HG03103 (cell line): Measurements from ENCODE around the gene ITPRID2.
A peak's percentile ranks its signal among the peaks of the same experiment; 100 is the strongest.

Experiments
- ATAC-seq: cut with Tn5 transposase; IDR thresholded peaks from one replicate; pipeline ENCODE4 v1.9.1; 2021; ENCODE audit warnings: low read depth; ENCODE audit not compliant: unreplicated experiment

The ITPRID2 gene

DNA sequence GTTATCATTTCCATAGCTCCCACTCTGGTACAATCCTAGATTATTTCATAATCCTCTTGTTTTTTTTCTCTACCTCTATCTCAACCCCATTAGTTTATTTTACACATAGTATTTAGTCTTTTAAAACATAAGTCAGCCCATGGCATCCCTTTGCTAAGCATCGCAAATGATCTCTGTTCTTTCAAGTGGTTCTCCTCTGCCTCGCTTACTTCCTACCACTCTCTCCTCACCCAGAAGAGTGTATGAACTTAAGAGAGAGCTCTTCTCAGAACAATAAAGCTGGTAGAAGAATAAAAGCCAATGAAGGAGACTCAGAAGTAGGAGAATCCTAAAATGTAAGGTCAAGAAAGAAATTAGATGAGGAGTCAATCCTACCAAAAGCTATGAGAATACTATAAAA lies 12.2 kb upstream of the ITPRID2 start:
- ATAC-seq: no peak

DNA sequence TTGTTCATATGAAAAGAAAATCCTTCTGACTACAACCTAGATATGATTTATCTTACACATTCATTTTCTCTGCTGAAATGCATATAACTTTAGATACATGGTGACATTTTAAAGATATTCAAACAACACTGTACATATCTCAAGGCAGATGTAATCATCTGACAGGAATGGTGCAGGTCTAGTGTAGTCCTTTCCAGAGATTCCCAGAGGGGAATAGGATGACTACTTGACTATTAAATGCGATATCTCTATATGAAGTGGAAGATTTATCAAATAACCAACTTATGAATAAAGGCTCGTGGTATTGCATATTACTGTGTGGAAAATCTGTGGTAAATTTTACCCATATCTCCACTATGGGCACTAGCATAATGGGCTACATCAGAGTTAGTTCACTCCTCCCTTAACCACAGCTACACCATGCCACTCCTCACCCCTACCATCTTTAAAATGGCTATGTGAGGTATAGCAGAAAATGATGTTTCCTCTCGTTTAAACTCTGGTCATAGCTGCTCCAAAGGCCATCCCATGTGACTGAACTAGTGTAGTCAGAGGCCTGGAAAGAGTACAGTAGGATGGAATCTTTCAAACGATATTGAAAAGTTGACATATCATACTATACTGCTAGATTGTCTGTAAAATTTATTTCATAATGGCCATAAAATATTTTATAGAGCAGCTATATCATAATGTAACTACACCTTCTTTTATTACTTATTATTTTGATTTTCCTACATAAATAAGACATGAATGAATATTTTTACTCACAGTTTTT lies 9.1 kb upstream of the ITPRID2 start:
- ATAC-seq: no peak

DNA sequence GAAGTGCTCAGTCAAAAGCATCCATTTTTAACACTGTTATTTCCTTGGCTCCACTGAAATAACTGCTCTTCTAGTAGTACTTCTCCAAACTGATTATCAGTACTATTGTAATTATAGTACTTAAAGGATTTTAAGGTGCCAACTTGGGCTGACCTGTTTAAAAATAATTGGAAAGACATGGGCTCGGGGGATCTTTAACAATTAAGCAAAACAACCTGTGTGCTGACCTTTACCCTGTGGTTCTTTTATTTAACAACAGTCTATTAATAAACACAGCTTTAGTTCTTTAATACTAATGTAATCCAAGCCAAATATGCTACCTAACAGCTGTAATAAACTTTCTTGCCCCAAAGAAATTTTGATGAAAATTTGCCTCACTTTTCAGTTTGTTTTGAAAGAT lies 6.9 kb upstream of the ITPRID2 start:
- no peak for ATAC-seq

DNA sequence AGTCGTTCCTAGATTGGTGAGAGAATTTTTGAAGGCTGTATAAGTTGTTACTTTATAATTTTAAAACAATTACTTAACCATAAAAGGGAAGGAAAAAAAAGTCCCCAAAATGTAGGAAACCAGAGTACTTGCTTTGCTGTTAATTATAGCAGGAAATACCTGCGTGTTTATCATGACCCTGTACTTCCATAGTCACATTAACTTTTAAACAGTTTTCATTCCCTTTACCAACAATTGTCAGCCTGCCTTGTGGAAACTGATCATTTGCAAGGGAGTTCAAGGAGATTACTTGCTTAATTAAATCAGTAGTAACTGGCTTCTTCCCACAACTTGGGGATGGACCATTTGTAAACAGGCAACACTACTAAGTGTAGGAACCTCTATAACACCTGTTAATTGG lies 6.4 kb upstream of the ITPRID2 start:
- no peak for ATAC-seq

DNA sequence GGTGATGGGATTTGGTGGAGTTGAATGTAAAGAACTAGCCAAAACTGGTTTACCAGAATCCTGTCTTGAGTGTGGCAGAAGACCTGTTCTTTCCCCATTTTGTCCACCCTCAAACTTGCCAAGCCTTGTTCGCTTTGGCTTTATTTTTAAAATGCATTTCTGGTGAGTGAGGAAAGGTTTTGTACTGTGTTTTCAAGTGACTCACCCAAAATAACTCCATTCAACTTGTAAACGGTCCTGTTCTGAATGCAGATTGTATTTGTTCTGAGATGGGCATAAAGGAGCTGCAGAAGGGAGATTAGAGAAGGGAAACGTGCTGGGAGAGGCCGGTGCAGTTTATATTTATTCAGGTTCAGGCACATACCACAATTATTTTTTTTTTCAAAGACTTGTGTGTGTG lies 5.3 kb upstream of the ITPRID2 start:
- no peak for ATAC-seq

DNA sequence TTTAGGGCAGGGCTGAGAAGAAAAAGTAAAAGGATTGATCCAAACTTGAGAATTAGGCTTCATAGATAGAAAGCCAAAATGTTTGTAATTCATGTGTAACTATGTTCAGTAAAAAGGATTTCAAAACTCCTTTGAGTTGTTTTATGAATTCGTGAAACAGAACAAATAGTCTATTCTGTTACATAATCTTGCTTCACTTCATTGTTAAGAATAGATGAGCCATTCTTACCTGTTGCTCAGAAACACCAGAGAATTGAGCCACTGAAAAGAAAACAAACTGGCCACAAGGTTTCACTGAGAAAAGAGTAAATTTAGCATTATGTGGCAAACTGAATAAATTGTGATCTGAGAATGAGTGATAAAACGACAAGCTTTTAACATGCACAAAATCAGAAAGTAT lies 4.5 kb upstream of the ITPRID2 start:
- ATAC-seq: no peak

DNA sequence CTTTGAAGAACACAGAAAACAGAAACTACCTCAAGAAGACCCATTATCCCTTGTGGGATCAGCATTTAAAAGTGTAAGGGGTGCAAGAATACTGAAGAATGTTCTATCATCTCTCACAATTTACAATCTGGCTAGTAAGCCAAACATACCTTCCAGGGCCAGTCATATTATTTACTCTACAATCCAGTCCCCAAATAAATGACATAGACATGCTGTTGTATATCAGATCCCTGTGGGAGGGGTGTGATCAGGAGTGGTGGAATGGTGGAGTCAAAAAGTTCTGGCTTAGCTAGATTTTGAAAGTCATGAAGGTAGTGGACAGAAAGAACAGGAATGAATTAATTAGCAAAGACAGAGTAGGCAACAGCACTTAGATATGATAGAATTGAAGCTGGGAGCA lies 1.8 kb upstream of the ITPRID2 start:
- ATAC-seq: no peak

DNA sequence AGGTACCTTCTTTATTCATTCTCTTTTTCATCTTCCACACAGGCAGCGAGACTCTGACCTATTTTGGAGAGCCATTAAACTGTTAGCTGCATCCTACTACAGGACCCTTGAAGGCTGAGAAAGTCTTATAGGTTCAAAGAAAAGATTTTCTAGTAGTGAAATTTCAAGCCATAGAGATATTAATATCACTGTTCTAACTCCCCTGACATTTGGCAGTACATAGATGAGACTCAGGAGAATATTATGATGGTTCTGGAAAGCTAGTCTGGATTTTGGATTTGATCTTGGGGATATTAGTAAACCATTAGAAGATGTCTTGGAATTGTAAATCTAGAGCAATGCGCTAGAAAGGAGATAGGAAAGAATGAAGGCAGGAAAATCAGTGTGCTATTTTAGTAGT lies 1.3 kb upstream of the ITPRID2 start:
- ATAC-seq: no peak

DNA sequence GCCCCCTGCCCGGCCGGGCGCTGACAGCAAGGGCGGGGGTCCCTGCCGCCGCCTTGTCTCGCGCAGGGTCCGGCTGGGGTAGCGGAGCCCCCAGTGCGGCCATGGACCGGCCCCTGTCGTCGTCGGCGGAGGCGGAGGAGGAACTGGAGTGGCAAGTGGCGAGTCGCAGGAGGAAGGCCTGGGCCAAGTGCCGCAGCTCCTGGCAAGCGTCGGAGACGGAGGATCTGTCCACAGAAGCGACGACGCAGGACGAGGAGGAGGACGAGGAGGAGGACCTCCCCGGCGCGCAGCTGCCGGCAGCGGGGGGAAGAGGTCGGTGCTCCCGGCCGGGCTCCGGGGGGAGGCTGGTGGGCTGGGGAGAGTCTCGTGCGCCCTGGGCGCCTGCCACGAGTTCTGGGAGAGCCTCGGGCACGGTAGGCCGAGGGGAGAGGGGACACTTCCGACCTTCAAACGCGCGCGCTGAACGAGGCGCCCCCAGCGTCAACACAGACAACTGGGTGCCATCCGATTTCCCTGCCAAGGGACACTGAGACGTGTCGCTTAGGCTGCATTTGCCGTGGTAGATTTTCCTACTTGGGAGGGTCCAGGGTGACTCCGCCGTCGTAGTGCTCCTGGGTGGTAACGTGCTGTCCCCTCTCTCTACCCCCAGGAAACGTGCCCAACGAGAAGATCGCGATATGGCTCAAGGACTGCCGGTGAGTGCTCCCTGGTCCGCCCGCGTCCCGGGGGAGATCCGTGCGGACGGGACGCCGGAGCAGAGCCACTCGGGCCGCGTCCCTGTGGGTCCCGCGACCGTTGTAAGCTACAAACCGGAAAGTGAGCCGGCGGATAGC lies 652 bp downstream of the ITPRID2 start:
- ATAC-seq: peak; percentile 45

DNA sequence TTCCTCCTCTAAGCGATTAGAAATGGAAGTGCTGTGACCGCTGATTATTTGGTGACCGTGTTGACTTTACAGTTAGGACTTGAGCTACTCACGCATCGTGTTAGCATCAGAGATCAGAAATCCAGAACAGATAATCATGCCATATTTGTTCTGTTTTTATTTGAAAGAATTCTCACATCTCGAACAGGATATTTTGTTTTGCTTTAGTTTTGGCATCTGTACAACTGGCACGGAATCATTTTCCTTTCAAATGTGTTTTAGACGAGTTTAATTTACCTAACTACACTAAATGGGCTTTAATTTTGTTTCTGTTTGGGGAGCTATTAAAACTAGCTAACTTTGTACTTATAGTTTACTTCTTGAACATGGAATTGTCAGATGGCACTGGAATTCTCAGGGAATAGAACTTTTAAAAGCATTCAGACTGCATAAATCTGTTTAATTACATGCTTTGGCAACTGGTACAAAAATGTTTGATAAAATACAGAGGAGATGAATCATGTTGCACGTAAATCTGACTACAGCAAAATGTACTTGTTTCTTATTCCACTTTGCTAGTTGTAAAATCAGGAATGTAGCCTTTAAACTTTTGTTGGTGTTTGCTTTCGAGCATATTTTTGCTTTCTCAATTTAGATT lies 1.4 kb downstream of the ITPRID2 start:
- no peak for ATAC-seq

DNA sequence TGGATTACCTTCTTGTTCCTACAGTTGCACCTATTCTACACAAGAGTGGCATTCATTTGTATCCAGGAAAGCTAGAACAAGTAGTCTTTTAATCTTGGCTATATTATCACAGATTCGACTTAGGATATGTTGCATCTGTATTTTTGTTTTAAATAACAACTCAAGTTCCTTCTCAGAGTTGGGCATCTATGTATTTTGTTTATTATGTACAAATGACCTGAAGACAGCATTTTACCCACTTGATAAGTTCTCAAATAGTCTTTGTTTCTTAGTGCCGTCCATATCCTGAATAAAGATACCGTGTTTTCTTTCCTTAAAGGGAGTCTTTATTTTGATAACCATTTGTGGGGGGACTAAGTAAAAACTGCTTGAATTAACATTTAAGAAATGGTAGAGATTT lies 2.9 kb downstream of the ITPRID2 start:
- no peak for ATAC-seq

DNA sequence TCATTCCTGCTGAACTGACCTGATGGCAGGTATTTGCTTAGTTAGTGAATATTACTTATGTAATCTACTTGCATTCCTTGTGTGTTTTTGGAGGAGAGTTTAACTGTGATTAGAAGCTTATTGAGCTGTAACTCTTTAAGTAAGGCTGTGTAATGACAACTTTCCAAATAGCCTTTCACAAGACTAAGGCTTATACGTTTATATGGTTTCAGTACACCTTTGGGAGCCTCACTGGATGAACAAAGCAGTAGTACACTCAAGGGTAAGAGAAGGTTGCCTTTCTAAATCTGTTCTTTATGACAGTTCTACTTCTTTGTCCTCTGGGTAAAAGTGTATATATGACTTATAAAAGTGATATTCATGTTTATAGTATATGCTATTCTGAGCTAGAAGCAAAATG lies 4.3 kb downstream of the ITPRID2 start:
- ATAC-seq: no peak

DNA sequence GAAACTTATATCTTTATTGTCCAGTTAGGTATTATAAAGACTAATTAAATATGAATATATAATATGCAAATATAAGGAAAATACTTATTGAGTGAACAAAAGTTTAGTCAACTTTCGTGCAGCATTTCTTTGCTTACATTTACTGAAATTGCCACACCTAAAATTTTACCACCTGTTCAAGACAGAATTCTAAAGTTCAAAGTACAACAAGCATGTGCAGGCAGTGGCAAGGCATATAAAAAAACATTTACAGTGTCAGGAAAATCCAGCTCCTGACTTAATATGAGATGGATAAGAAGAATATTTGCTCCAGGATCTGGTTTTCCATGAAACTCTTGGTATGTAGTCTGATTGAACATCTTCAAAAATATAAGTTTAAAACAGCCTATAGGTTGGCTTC lies 4.8 kb downstream of the ITPRID2 start:
- ATAC-seq: no peak

DNA sequence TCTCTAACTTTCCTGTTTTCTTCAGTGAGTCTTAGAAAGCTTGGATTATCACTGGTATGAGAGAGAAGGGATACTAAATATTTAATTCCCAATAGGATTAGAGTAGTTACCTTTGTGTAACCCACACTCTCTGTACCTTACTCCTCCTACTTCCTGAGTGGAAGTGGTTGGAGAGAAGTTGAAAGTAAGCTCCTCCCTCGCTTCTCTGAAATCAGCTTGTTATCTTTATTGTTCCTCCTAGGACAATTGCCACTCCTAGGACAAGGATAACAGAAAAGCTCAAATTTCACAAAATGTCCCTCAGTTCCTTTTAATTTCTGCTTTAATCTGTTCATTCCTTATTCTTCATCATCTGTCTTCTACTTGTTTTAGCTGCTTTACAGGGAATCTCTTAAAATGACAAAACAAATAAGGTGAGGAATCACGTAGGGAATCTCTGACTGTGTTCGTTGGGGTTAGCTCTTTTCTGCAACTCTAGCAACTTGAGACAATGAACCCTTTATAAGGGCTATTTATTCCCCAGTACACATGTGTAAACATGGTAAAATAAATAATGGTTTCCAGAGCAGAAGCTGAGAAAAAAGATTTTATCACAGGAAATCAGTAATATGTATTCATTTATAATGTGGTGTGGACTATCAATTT lies 8.6 kb downstream of the ITPRID2 start:
- ATAC-seq: no peak

DNA sequence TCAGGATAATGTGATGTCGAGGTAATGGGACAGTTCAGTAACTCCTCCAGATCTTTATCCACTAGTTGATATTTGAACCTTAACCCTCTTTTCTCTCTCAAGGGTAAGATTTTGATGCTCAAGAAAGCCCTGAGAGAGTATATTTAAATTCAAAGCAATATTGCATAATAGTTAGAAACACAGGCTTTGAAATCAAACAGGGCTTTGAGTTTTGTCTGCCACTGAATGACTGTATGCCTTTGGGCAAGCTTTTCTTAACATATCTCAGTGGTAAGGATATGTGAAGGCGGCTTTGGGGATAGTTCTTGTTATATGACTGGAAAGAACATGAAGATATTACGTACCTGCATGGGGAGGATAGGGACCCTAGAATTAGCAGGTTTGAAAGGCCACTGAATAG lies 11.1 kb downstream of the ITPRID2 start:
- ATAC-seq: no peak

DNA sequence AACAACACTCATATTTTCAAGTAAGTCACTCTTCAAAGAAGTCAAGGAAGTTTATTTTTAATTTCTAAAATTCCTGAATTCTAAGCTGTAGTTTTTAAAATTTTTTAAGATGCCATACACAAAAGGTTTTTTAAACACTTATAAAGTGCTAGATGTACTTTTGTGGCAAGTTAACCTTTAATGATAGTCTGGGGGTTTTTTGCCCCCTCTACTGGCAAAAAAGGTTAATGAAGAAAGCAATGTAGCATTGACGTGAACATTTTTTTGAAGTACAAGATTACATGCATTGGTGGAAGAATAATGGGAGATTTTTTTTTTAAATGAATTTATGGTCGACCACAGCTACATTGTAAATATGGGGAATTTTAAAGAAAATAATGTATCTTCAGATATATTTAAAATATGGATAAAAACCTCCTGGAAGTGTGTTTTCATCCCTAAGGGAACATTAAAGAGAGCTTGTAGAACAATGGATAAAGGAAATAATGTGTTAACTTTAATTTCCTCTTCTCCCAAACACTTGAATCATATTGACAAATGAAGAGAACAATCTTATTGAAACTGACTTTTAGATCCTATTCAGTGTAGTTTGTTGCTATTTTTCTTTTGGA lies 12.6 kb downstream of the ITPRID2 start:
- no peak for ATAC-seq

DNA sequence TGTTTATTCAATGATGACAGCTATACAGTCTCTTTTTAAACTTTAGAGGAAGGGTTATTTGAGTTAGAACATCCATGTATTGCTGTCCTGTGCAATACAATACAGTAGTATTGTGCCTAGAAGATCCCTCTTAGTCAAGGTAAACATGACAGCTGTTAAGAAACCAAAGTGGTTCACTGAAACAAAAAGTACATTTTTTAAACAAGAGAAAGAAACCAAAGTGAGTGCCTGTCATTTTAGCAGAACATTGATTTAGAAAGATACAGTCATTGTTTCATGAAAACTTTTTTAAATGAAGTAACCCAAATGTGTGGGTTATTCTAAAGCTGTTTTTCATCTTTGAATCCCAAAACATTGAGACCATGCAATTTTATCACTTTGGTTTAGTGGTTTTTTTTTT lies 15.5 kb downstream of the ITPRID2 start:
- no peak for ATAC-seq

DNA sequence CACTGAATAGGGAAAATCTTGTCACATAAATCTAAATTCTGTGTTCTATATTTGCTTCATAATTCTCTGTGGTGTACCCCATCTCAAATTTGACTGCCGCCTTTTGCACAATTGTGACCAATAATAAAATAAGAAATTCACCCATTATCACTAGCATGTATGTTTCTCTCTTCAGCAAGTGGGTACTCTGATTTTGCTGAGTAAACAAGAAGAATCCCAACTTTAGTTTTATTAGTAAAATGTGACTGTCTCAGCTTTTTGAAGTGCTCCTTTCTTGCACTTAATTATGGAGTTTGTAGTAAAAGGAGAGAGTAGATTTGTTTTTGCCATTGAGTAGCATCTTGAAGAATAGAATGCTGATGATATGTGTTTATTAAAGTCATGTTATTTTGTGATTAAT lies 16.1 kb downstream of the ITPRID2 start:
- no peak for ATAC-seq

DNA sequence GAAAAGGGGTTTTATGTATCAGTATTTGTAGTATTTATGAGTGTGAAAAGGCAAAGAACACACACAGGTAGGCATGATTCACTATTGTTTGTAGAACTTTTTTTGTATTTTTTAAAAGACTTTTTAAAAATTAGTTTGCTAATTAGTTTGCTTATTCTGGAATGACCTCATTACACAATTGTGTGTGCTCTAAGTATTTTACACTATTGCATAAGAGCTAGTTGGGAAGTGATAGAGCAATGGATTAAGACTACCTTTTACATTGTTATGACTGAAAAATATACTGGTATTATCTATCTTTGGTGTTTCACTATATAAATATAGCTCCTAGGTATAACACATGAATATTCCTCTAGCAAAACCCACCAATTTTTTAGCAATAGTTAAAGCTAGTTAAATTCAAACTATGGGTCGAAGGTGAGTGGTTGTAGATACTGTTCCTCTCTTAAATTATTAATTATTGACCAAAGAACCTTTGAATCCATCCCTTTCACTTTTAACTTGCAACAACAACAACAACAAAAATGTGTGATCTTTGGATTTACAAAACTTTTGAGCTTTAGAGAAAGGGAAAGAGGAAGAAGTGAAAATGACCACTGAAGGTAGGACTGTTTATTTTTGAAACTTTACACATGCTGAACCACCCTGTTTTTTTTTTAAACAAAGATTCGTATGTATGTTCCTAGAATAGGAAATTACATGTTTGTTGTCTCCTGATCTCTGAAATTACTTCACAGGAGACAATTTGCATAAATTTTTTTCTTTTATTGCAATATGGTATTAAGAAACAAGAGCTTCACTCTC lies 18.7 kb downstream of the ITPRID2 start:
- peak; percentile 43 for ATAC-seq

DNA sequence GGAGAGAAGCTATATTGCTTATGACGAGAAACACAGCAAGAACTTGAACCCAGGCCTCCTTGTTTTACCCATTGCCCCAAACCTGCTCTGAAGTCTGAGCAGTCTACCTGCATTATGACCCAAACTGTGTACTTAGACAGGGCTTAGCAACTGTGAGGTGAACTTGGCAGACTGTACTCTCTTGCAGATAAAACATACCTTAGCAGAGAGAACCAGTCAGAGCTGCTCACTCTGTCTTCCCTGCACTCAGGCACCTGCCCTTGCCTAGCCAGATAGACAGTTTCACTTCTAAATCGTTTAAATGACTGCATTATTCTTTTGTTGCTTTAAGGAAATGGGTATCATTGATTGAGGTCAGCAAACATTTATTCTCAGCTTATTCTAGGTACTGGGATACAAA lies 20.3 kb downstream of the ITPRID2 start:
- no peak for ATAC-seq
